Measurements from ENCODE around the gene CALR3.
"Not testable (repeated sequence)": the region's sequence is repeated elsewhere in the genome, so short reads cannot be mapped to it uniquely, and the experiment has no call there.

CALR3 gene

GRCh38 chr19:16472992-16473391 is 23.0 kb downstream of the CALR3 start:
- no peak for FAIRE-seq
- TF ChIP-seq TAF1 (IDR thresholded peaks at IDR 0.05; ENCODE audit: borderline replicate concordance, low read depth, low read length) (no peak), POLR2AphosphoS5 (IDR thresholded peaks at IDR 0.05; ENCODE audit: low read depth, low read length) (no peak), POLR2A (IDR thresholded peaks at IDR 0.05; ENCODE audit: low read depth, low read length) (no peak)
- no peak for DNase-seq (ENCODE audit: insufficient read length)

DNA sequence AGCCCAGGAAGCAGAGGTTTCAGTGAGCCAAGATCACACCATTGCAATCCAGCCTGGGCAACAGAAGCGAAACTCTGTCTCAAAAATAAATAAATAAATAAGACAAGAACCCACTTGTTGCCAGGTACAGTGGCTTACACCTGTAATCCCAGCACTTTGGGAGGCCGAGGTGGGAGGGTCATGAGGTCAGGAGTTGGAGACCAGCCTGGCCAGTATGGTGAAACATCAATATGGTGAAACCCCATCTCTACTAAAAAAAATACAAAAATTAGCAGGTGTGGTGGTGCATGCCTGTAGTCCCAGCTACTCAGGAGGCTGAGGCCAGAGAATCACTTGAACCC is 23.4 kb downstream of the CALR3 start:
- DNase-seq (ENCODE audit: insufficient read length); FAIRE-seq: not testable (repeated sequence)

- DNase-seq (ENCODE audit: insufficient read length) (no peak), FAIRE-seq (no peak)
- TF ChIP-seq POLR2AphosphoS5 (IDR thresholded peaks at IDR 0.05; ENCODE audit: low read depth, low read length), result no peak
- TF ChIP-seq TAF1 (IDR thresholded peaks at IDR 0.05; ENCODE audit: borderline replicate concordance, low read depth, low read length), result no peak
- TF ChIP-seq POLR2A (IDR thresholded peaks at IDR 0.05; ENCODE audit: low read depth, low read length), result no peak; the same call in 1 of the 2 replicates
Observed at GRCh38 chr19:16470911-16471811, 24.8 kb downstream of the CALR3 start.

DNA sequence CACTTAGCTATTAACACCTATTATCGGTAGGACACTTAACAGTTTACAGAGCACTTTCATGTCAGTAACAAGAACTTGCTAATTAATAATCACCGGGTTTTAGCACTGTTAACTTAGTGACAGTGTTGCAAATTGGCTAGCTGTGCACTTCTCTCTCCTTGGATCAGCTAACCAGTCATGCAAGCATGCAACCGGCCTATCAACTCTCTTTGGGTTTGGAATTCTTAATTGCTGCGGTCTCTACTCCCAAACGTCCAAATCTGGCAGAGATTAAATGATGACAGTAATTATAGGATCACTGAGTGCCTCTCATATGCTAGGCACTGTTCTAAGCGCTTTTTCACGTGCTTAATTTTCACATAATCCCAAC is 25.4 kb downstream of the CALR3 start:
- FAIRE-seq (no peak), DNase-seq (ENCODE audit: insufficient read length) (no peak)
- TF ChIP-seq TAF1 (IDR thresholded peaks at IDR 0.05; ENCODE audit: borderline replicate concordance, low read depth, low read length), result no peak
- no peak for TF ChIP-seq POLR2AphosphoS5 (IDR thresholded peaks at IDR 0.05; ENCODE audit: low read depth, low read length)
- TF ChIP-seq POLR2A (IDR thresholded peaks at IDR 0.05; ENCODE audit: low read depth, low read length), result no peak

- DNase-seq (ENCODE audit: insufficient read length) (no peak), FAIRE-seq (no peak)
- no peak for TF ChIP-seq TAF1 (IDR thresholded peaks at IDR 0.05; ENCODE audit: borderline replicate concordance, low read depth, low read length)
- TF ChIP-seq POLR2A (IDR thresholded peaks at IDR 0.05; ENCODE audit: low read depth, low read length), result no peak
- TF ChIP-seq POLR2AphosphoS5 (IDR thresholded peaks at IDR 0.05; ENCODE audit: low read depth, low read length), result no peak
Observed at GRCh38 chr19:16467581-16467980, 28.4 kb downstream of the CALR3 start.

GRCh38 chr19:16466802-16467427 is 29.1 kb downstream of the CALR3 start:
- DNase-seq (ENCODE audit: insufficient read length); FAIRE-seq: not testable (repeated sequence)

GRCh38 chr19:16465239-16465638 is 30.7 kb downstream of the CALR3 start:
- DNase-seq (ENCODE audit: insufficient read length), result no peak
- no peak for TF ChIP-seq POLR2A (IDR thresholded peaks at IDR 0.05; ENCODE audit: low read depth, low read length)
- no peak for TF ChIP-seq POLR2AphosphoS5 (IDR thresholded peaks at IDR 0.05; ENCODE audit: low read depth, low read length)
- no peak for TF ChIP-seq TAF1 (IDR thresholded peaks at IDR 0.05; ENCODE audit: borderline replicate concordance, low read depth, low read length)
- FAIRE-seq, result no peak

DNA sequence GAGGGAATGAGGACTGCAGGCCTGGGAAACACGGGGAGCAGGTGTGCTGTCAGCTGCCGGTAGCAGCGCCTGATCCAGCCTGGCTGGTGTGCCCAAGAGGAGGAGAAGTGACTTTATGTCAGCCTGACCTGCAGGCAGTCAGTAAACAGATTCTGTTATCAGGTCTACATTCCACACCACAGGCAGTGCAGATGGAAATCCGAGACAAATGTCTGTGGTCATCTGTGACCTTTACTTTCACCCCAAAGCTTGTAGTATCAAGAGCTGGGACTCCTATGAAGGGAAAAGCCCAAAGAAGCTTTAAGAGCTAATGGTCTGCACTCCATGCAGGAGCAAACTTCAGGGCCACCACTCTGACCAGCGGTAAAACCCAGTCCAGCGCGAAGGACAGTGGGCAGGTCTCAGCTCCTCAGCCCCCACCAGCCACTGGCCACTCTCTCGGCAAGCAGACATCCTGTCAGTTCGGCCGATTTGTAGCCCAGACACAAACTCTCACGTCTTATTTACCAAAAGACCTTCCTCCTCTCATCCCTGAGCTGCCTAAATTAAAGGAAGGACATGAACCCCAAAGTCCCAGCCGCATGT is 31.9 kb downstream of the CALR3 start:
- DNase-seq (ENCODE audit: insufficient read length), result no peak
- no peak for FAIRE-seq
- TF ChIP-seq TAF1 (IDR thresholded peaks at IDR 0.05; ENCODE audit: borderline replicate concordance, low read depth, low read length) (no peak), POLR2AphosphoS5 (IDR thresholded peaks at IDR 0.05; ENCODE audit: low read depth, low read length) (no peak), POLR2A (IDR thresholded peaks at IDR 0.05; ENCODE audit: low read depth, low read length) (no peak)

DNA sequence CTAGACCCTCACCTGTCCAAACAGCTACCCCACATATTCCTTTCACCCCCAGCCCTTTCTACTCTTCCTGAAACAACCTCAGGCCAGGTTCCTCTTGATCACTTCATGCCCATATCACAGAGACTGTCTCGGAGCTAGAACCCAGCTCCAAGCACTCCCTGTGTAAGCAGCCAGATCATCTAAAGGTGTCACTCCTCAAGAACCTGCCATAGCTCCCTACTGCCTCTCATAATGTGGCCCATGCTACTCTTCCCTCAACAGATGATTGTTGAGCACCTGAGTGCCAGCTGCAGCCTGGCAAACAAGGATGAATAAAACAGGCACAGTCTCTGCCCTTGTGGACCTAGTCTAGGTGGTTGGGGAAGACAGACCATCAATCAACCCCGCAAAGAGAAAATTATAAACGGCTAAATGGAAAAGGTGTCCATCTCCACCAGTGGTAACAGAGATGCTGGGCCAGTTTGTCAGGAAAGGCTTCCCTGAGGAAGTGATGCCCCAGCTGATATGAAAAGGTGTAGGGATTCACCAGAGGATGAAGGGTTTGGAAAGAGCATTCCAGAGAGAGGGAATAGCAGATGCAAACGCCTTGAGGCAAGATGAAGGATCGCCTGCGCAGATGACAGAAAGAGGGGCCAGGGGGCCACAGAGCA is 32.5 kb downstream of the CALR3 start:
- FAIRE-seq (no peak), DNase-seq (ENCODE audit: insufficient read length) (no peak)
- no peak for TF ChIP-seq POLR2A (IDR thresholded peaks at IDR 0.05; ENCODE audit: low read depth, low read length)
- no peak for TF ChIP-seq POLR2AphosphoS5 (IDR thresholded peaks at IDR 0.05; ENCODE audit: low read depth, low read length)
- no peak for TF ChIP-seq TAF1 (IDR thresholded peaks at IDR 0.05; ENCODE audit: borderline replicate concordance, low read depth, low read length)

DNA sequence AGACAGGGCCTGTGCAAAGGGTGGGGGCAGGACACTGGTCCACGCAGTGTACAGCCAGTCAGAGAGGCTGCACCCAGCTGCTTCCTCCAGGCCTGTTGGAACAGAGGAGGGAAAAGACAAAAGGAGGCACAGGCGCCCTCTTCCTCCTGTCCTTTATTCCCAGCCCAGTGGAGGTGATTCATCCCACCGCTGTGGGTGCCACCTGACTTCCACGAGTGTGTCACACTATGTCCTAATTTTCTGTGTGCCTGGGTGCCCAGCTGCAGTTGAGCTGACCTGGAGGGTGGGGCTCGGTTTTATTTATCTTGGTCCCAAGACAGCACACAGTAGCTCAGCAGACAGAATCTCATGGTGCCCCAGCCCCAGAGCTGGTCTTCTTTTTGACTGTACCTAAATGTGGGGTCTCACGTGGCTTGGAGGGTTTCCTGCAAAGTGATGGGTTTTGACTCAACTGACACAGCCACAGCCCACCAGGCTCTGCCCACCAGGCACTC is 33.2 kb downstream of the CALR3 start:
- FAIRE-seq (no peak), DNase-seq (ENCODE audit: insufficient read length) (no peak)
- TF ChIP-seq POLR2AphosphoS5 (IDR thresholded peaks at IDR 0.05; ENCODE audit: low read depth, low read length) (no peak), TAF1 (IDR thresholded peaks at IDR 0.05; ENCODE audit: borderline replicate concordance, low read depth, low read length) (no peak), POLR2A (IDR thresholded peaks at IDR 0.05; ENCODE audit: low read depth, low read length) (no peak)

GRCh38 chr19:16461630-16462051 is 34.3 kb downstream of the CALR3 start:
- no peak for DNase-seq (ENCODE audit: insufficient read length)
- no peak for TF ChIP-seq POLR2AphosphoS5 (IDR thresholded peaks at IDR 0.05; ENCODE audit: low read depth, low read length)
- TF ChIP-seq POLR2A (IDR thresholded peaks at IDR 0.05; ENCODE audit: low read depth, low read length), result no peak
- no peak for TF ChIP-seq TAF1 (IDR thresholded peaks at IDR 0.05; ENCODE audit: borderline replicate concordance, low read depth, low read length)
- FAIRE-seq, result no peak
